GM23338 (cell line): ENCODE measurements around the gene HEPACAM. TPM values are rescaled to one million over a fixed set of nuclear protein-coding genes. Genes with fewer than 3 reads are reported as not detected.

Experiments
- ATAC-seq: fragments of 200-7000 bp; cut with Tn5 transposase; 3 replicates; pipeline ENCODE4 v1.9.1; 2020
- DNase-seq: peaks from one replicate; pipeline ENCODE4 v3.0.0-alpha.2; 2015; ENCODE audit warnings: low spot score
- H2AFZ ChIP-seq: fragments of 200-600 bp; sonication (generic); 2 replicates; pipeline ENCODE4 v1.8.0; 2016; ENCODE audit warnings: antibody characterized with exemption, mild to moderate bottlenecking, moderate library complexity
- H3F3A ChIP-seq: fragments of 200-600 bp; sonication (generic); replicated peaks from 2 replicates; pipeline ENCODE4 v1.8.0; 2017; ENCODE audit warnings: antibody characterized with exemption, mixed run types, low read depth
- H3K27ac ChIP-seq: fragments of 200-600 bp; sonication (generic); 2 replicates; pipeline ENCODE4 v1.6.1; 2016; ENCODE audit warnings: low read depth
- H3K27me3 ChIP-seq: fragments of 200-600 bp; sonication (generic); 2 replicates; pipeline ENCODE4 v1.8.0; 2016; ENCODE audit warnings: mild to moderate bottlenecking, mixed run types, moderate library complexity; ENCODE audit not compliant: insufficient read depth
- H3K36me3 ChIP-seq: fragments of 200-600 bp; sonication (generic); 2 replicates; pipeline ENCODE4 v1.8.0; 2016; ENCODE audit warnings: mild to moderate bottlenecking; ENCODE audit not compliant: insufficient read depth
- H3K4me1 ChIP-seq: fragments of 200-600 bp; sonication (generic); 2 replicates; pipeline ENCODE4 v1.8.0; 2016; ENCODE audit warnings: mild to moderate bottlenecking, moderate library complexity; ENCODE audit not compliant: insufficient read depth
- H3K4me2 ChIP-seq: fragments of 200-600 bp; sonication (generic); 2 replicates; pipeline ENCODE4 v1.7.1; 2017; ENCODE audit warnings: mixed run types
- H3K4me3 ChIP-seq: fragments of 200-600 bp; sonication (generic); 2 replicates; pipeline ENCODE4 v1.6.1; 2016; ENCODE audit warnings: mixed run types
- H3K79me2 ChIP-seq: fragments of 200-600 bp; sonication (generic); replicated peaks from 2 replicates; pipeline ENCODE4 v1.8.0; 2017; ENCODE audit warnings: mild to moderate bottlenecking; ENCODE audit not compliant: insufficient read depth
- H3K9me2 ChIP-seq: fragments of 200-600 bp; sonication (generic); 2 replicates; pipeline ENCODE4 v1.8.0; 2017; ENCODE audit not compliant: insufficient read depth
- H4K20me1 ChIP-seq: fragments of 200-600 bp; sonication (generic); replicated peaks from 2 replicates; pipeline ENCODE4 v1.8.0; 2017; ENCODE audit warnings: mild to moderate bottlenecking; ENCODE audit not compliant: insufficient read depth
- H3K27ac Mint-ChIP-seq: 2 replicates; pipeline ENCODE4 v1.8.0; 2020; ENCODE audit warnings: inconsistent platforms, mild to moderate bottlenecking, moderate library complexity, mixed read lengths
- H3K27me3 Mint-ChIP-seq: 3 replicates; pipeline ENCODE4 v1.8.0; 2022; ENCODE audit warnings: low read depth, mild to moderate bottlenecking, moderate library complexity, mixed read lengths, inconsistent platforms; ENCODE audit not compliant: insufficient read depth, poor library complexity
- H3K36me3 Mint-ChIP-seq: 3 replicates; pipeline ENCODE4 v1.8.0; 2021; ENCODE audit warnings: low read depth, mild to moderate bottlenecking, inconsistent platforms, moderate library complexity, mixed read lengths
- H3K4me1 Mint-ChIP-seq: 3 replicates; pipeline ENCODE4 v1.8.0; 2020; ENCODE audit warnings: mild to moderate bottlenecking, inconsistent platforms, mixed read lengths
- H3K4me3 Mint-ChIP-seq: 3 replicates; pipeline ENCODE4 v1.8.0; 2021; ENCODE audit warnings: moderate library complexity, mild to moderate bottlenecking, inconsistent platforms, mixed read lengths
- H3K9me3 Mint-ChIP-seq: 3 replicates; pipeline ENCODE4 v1.8.0; 2020; ENCODE audit warnings: moderate library complexity, mild to moderate bottlenecking, inconsistent platforms, mixed read lengths
- CREB1 ChIP-seq: fragments of 250-450 bp; sonication (Bioruptor Pico); IDR thresholded peaks from 2 replicates; pipeline ENCODE4 v1.5.0; 2020; ENCODE audit warnings: low read depth, mild to moderate bottlenecking, moderate library complexity
- CTCF ChIP-seq, 2 experiments: fragments of 200-600 bp in 1 of 2; sonication (generic) in 1 of 2; conservative IDR thresholded peaks; 2 replicates each; pipeline versions ENCODE4 v1.5.1 to v1.6.1; 2016 to 2017; ENCODE audit warnings: antibody characterized with exemption in 2 of 2, low read depth in 2 of 2, mild to moderate bottlenecking in 2 of 2, moderate library complexity in 1 of 2
- ETS1 ChIP-seq: IDR thresholded peaks from 2 replicates; pipeline ENCODE4 v1.6.1; 2016; ENCODE audit warnings: antibody characterized with exemption
- EZH2 ChIP-seq: fragments of 200-600 bp; sonication (generic); IDR thresholded peaks from one replicate; pipeline ENCODE4 v1.8.0; 2017; ENCODE audit warnings: antibody characterized with exemption, mild to moderate bottlenecking, low read depth; ENCODE audit not compliant: unreplicated experiment
- JUNB ChIP-seq: IDR thresholded peaks from one replicate; pipeline ENCODE4 v1.6.1; 2016; ENCODE audit warnings: antibody characterized with exemption; ENCODE audit not compliant: unreplicated experiment
- NANOG ChIP-seq: IDR thresholded peaks from 2 replicates; pipeline ENCODE4 v1.6.1; 2016; ENCODE audit warnings: antibody characterized with exemption, borderline replicate concordance
- POLR2AphosphoS5 ChIP-seq: IDR thresholded peaks from 2 replicates; pipeline ENCODE4 v1.6.1; 2016; ENCODE audit warnings: antibody characterized with exemption, low read depth
- STAT1 ChIP-seq: IDR thresholded peaks from one replicate; pipeline ENCODE4 v1.6.1; 2016; ENCODE audit warnings: antibody characterized with exemption; ENCODE audit not compliant: unreplicated experiment
- ZNF114 ChIP-seq: fragments of 250-450 bp; sonication (Bioruptor Pico); IDR thresholded peaks from 2 replicates; pipeline ENCODE4 v1.5.0; 2020; ENCODE audit warnings: mild to moderate bottlenecking, moderate library complexity
- ZNF331 ChIP-seq: fragments of 250-450 bp; sonication (Bioruptor Pico); IDR thresholded peaks from 2 replicates; pipeline ENCODE4 v1.5.0; 2020; ENCODE audit warnings: low read depth, mild to moderate bottlenecking, moderate library complexity
- ZNF462 ChIP-seq: fragments of 250-450 bp; sonication (Bioruptor Pico); IDR thresholded peaks from 2 replicates; pipeline ENCODE4 v1.5.0; 2020; ENCODE audit warnings: mild to moderate bottlenecking, moderate library complexity
- long read RNA-seq: library from polyadenylated mRNA; unstranded; transcript quantifications from one replicate; pipeline ENCODE4 v2.0.0, GENCODE V29; 2020; ENCODE audit not compliant: unreplicated experiment
- polyA plus RNA-seq: library from polyadenylated mRNA; unstranded; fragments of >200 nt; fragmentation: Nextera tagmentation; extraction: Ambion mirVana; gene quantifications from 2 replicates; pipeline ENCODE4 v1.2.1, GENCODE V29; 2016
- total RNA-seq: library from RNA; depleted of rRNA; stranded (reverse); fragments of >200 nt; shearing (Covaris generic); gene quantifications from 2 replicates; pipeline ENCODE4 v1.2.3, GENCODE V29; 2014; rRNA removed

HEPACAM gene
- total RNA-seq (0.17 TPM in 1 of 2 replicates, not detected in the other), polyA plus RNA-seq (not detected in 2 replicates)
- long read RNA-seq = 0 reads

DNA sequence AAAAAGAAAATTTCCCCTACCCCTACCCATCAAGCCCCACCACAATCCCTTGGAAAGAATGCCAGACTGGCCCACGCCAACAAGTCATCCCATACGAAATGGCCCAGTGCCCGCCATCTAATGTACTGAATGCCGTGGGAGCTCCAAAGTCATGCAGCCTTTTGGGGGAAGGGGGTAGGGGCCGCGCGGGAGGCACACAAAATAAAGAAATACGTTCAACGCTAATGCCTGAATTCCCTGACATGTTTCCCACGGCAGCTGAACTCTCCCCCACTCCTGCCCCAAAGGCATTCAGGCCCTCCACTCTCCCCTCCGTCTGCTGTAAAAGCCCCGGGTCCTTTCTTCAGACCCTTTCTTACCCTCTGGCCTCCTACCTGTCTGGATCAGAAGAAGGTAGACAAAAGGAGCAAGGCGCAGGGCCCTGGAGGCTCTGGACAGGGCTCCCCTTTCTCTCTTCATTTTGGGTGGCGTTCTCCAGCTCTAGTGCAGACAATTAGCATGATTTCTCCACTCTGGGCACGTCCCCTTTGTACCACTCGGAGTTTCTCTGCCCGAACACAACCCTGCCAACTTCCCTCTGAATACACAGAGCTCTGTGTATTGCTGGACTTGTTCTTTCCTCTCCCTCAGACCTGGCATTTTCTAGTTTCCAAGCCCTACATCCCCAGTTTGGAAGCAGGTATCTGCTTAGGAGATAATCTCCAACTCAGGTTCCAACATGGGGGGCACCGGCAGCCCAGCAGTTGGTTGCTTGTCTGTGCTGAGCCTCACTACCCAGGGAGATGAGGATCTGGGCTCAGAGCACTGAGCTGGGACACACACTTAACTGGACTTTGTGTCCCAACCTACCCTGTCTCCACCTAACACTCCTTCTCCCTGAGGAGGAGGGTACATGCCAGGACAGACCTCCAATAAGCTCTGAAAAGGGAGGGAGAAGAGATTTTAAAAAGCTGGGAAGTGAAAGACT lies at the start of gene HEPACAM:
TSS of gene HEPACAM (minus strand) at position 500 of the 967 bp plus-strand sequence. CDS start at position 459, 41 bp downstream.
- H3K36me3 ChIP-seq = no peaks in the 10 kb centered on the region
- no peaks in the 10 kb centered on the region for H3K4me1 Mint-ChIP-seq
- TF ChIP-seq ETS1 (no peak), EZH2 (no peak), JUNB (no peak), NANOG (no peak), ZNF331 (no peak), CREB1 (CRISPR knock-in tag) (no peak), CTCF (conservative IDR thresholded peaks at IDR 0.05; ENCODE audit: low read depth in 2 of 2) (no peak), ZNF462 (CRISPR knock-in tag) (no peak), STAT1 (no peak), ZNF114 (CRISPR knock-in tag) (no peak), POLR2AphosphoS5 (no peak)
- no peaks in the 10 kb centered on the region for H3F3A ChIP-seq
- no peaks in the 10 kb centered on the region for H3K36me3 Mint-ChIP-seq
- H3K27me3 ChIP-seq = peaks cover 11% of the 10 kb centered on the region; the same call in 1 of the 2 replicates
- no peaks in the 10 kb centered on the region for H3K9me2 ChIP-seq
- no peaks in the 10 kb centered on the region for H3K4me1 ChIP-seq
- H3K79me2 ChIP-seq = no peaks in the 10 kb centered on the region
- peaks cover 4% of the 10 kb centered on the region for H3K27me3 Mint-ChIP-seq
- no peak for ATAC-seq
- H3K4me2 ChIP-seq = no peak within 1 kb of the TSS
- H3K27ac Mint-ChIP-seq = no peak within 1 kb of the TSS
- H2AFZ ChIP-seq = no peak within 1 kb of the TSS
- no peak within 1 kb of the TSS for H3K4me3 Mint-ChIP-seq
- H4K20me1 ChIP-seq = no peaks in the 10 kb centered on the region
- no peak within 1 kb of the TSS for H3K27ac ChIP-seq
- H3K9me3 Mint-ChIP-seq = no peaks in the 10 kb centered on the region
- no peak within 1 kb of the TSS for H3K4me3 ChIP-seq
- DNase-seq = no peak
